DMS114 treated with DMSO at 0.1 percent for 48 hours (cell line): ENCODE data around the gene SLC24A4.

Source experiments
- DNase-seq: peaks from one replicate; lab custom pipeline; 2025; ENCODE audit not compliant: unreplicated experiment; lab: John Stamatoyannopoulos, UW

SLC24A4 gene

DNA sequence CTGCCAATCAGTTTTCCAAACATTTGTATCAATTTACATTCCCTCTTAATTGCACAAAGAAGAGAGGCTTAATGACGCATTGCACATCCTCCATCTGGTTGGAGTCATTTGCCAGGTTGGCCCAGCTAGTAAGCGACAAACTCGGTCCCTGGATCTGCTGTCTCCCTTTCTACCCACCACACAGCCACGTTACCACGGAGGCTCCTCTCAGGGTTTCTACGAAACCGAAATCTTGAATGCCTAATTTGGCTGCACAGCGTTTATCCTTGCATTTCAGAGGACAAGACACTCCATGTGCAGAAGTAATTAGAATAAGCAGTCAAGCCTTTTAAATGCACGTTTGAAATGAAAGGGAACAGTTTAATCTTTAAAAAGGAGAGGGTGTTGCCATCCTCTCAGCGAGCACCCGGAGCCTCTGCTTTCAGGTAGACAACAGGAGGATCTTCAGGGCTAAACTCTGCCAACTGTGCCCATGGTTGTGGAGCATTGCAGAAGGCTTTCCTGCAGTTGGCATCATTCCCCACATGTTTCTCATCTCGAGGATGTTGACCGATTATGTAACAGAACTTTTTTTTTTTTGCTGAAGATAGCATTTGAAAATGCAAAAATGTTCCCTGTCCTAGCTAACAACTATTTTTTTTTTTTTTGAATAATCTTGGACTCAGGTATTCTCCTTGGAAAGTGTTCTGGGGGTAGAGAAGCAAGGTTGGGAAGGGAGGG lies 37.8 kb downstream of the SLC24A4 start:
- DNase-seq: no peak

GRCh38 chr14:92362781-92363235 lies 39.8 kb downstream of the SLC24A4 start:
- no peak for DNase-seq

DNA sequence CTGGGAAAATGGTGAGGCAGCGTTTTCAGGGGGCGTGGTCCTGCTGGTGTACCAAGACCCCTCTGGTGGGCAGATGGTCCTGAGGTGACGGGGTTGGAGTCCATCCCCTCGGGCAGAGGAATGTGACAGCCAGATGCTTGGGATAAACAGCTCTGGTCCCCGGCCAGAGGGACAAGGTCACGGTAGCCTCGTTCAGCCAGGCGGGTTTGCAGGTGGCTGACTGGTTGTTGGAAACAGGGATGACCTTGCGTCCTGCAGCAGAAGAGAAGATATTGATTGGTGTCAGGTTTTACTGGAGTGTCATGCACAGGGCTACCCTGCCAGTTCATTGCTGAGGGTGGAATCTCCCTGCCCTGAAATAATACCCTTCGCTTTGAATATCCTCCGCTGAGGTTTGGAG lies 43.3 kb downstream of the SLC24A4 start:
- no peak for DNase-seq

GRCh38 chr14:92368001-92368400 lies 45.0 kb downstream of the SLC24A4 start:
- no peak for DNase-seq

- no peak for DNase-seq
These were observed 46.1 kb downstream of the SLC24A4 start for GRCh38 chr14:92369097-92369496.

- DNase-seq: no peak
These were observed 49.3 kb downstream of the SLC24A4 start for GRCh38 chr14:92372230-92372629.

- DNase-seq: no peak
These were observed 50.4 kb downstream of the SLC24A4 start for GRCh38 chr14:92373336-92373735.

DNA sequence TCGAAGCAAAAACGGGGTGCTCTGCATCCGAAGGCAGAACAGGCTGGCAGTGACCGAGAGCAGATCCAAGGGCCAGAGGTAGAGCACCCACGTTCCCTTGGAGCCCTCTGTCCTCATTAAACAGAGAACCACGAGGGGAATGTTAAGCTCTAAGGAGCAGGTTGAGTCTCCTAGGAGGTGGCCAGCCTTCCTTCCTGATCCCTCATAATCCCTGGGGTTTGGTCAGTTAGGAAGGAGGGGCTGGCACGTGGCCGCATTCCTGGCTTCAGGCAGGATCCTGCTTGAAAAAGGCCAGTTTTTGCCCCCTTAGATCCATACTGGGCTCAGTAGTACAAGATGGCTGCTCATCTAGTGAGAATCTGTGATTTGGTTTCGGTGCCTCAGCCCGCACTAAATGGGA lies 57.2 kb downstream of the SLC24A4 start:
- DNase-seq: no peak

DNA sequence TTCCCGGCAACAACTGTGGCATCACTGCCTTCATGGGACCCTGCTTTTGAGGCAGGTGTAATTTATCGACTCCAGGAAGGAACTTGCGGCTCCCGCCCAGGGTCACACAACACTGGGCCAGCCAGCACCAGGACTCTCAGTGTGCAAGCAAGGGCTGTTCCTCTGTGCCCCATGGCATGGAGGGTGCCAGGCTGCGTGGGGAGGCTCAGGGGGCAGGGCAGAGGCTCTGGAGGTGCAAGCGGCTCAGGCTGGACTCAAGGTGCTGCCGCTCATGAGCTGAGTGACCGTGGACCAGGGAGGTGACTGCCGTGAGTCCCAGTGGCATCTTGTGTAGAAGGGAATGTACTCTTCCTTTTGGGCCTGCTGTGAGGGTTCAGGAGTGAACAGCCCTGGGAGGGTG lies 57.6 kb downstream of the SLC24A4 start:
- DNase-seq: no peak

GRCh38 chr14:92382677-92383076 lies 59.7 kb downstream of the SLC24A4 start:
- DNase-seq: no peak

DNA sequence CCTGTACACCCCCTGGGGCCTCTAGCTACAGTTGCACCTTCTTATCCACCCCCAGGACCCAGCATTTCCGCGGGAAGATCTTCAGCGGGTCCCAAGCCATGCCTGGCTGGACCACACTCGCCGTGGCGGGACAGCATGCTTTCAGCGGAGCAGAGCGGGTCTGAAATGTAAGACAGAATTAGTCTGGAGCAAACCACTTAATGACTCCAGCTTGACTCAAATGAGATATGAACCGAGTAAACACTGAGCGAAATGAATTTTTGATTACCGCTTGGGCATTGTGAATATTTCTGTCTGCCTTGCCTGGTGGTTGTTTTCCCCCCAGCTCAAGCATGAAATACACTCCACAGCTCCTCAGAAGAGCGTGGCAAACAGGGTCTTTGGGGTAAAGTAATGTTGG lies 60.8 kb downstream of the SLC24A4 start:
- no peak for DNase-seq

DNA sequence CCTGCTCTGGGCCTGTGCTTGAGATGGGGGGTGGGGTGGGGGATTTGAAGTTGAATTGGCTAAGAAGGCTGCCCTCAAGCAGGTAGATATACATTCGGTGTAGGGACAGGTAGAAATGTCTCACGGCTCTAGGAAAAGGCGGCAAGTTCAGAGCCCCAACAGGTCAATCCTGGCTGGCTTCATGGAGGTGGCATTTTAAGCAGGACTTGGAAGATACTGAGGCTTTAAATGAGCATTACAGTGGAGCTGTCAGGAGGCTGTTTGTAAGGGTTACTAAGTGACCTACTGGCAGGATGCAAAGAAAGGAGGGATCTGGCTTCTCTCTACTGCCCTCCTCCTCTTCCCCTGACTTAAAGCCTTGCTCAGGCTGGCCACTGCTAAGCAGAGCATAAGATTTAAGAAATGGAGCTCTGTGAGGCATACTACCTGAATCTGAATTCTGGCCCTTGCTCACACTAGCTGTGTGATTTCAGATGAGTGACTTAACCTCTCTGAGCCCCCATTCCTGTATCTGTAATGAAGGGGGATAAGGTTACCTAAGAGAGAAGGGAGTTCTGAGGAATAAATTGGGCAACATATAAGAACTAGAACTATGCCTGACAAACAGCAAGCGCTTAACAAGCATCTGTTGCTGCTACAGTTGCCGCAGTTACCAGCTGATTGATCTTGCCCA lies 61.6 kb downstream of the SLC24A4 start:
- DNase-seq: no peak

GRCh38 chr14:92385561-92385960 lies 62.6 kb downstream of the SLC24A4 start:
- no peak for DNase-seq

GRCh38 chr14:92386165-92386564 lies 63.2 kb downstream of the SLC24A4 start:
- DNase-seq: no peak

- no peak for DNase-seq
These were observed 63.7 kb downstream of the SLC24A4 start for GRCh38 chr14:92386637-92387036.

- DNase-seq: no peak
These were observed 64.6 kb downstream of the SLC24A4 start for GRCh38 chr14:92387578-92387977.

DNA sequence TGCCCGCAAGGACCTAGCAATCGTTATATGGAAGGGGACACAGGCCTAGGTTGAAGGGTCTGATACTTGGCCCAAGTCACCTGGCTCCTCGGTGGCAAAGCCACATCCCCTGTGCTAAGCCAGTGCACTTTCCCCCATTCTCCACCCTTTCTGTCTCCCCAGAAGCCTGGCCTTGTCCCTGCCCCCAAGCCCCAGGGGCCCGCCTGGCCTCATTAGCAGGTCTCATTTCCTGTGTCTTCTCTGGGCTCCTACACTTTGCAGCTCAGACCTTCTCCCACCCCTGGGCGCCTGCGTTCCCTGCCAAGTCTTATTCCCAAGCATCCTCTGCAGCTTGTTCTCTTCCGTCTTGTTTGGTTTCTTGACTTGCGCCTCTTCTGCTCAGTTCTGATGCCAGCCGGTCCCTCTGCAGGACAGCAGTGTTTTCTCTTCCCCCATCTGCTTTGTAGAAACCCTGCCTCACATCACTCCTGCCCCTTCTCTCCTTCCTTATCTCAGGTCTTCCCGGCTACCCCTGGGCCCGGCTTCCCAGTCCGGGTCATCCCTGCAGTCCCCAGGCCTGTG lies 66.7 kb downstream of the SLC24A4 start:
- DNase-seq: no peak

GRCh38 chr14:92391726-92392125 lies 68.8 kb downstream of the SLC24A4 start:
- DNase-seq: no peak

- DNase-seq: no peak
These were observed 69.7 kb downstream of the SLC24A4 start for GRCh38 chr14:92392711-92393110.

DNA sequence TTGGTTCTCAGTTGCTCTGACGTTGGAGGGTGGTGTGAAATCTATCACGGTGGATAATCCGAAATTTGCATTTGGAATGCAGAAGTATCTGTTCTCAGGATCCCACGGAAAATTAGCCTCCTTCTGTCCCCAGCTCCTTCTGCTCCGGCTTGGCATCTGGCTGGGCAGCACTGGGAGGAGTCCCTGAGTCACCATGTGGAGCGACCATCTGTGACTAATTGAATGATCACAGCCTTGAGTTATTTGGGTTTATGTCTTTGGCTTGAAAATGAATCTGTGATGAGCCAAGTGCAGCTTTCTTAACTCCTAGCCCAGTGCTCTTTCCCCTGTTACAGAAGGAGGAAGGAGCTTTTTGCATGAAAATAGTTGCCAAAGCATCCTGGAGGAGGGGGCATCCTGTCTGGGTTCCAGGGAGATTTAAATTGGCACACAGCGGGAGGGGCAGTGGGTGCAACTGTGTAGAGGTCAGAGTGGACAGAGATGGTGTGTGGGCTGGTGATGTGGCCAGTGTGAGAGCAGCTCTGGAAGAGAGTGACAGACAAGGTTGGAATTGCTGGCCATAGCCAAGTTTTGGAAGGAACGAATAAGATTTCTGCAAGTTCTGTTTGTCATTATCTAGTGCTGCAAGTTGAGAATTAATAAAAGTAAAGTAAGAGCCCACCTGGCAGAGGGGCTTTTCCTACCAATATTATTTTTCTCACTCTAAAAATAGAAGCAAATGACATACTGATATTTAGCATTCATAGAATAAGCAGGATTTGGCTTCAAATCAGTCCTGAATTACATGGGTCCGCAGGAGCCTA lies 74.4 kb downstream of the SLC24A4 start:
- DNase-seq: no peak

DNA sequence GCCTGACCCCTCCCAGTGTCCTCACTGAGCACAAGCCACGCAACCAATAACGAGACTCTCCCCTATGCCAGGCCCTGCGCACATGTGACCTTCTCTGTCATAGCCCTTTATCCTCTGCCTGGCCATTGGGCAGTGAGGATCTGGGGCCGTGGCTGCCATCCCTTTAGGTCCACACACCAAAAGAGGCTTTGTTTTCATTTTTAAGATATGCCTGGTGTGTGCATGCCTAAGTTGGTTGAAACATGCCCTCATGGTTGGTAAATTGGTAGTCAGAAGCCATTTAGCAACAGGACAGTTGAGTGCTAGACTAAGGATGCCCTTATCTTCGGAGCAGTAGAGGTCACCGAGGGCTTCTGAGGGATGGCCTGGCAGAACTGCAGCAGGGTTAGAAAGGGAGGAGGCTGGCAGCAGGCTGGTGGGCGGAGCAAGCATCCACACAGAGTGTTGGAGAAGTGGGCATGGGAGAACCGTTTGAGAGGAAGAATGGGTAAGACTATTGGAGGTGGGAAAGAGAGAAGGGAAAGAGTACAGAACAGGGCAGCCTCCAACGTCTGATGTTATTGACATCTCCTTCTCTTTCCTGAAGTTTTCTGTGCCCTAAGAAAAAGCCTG lies 75.1 kb downstream of the SLC24A4 start:
- no peak for DNase-seq
